Cardiac muscle cell (in vitro differentiated cells and primary cell): ENCODE measurements around the gene FILIP1. TPM values are rescaled to one million over a fixed set of nuclear protein-coding genes. Genes with fewer than 3 reads are reported as not detected.

Experiments used
- DNase-seq, 2 donors: peaks; one replicate each; pipeline versions ENCODE4 v3.0.0 to v3.0.0-alpha.2; 2010 to 2017; ENCODE audit warnings: low read depth in 1 of 2, low spot score in 1 of 2
- H3K27ac ChIP-seq: fragments of 200-600 bp; sonication (generic); 2 replicates; pipeline ENCODE4 v1.5.1; 2016
- H3K27me3 ChIP-seq: fragments of 200-600 bp; sonication (generic); 2 replicates; pipeline ENCODE4 v1.6.0; 2016; ENCODE audit warnings: control low read depth
- H3K36me3 ChIP-seq: fragments of 200-600 bp; sonication (generic); 2 replicates; pipeline ENCODE4 v1.5.1; 2016; ENCODE audit warnings: control low read depth
- H3K4me1 ChIP-seq: fragments of 200-600 bp; sonication (generic); 2 replicates; pipeline ENCODE4 v1.8.1; 2017; ENCODE audit warnings: low read depth, mild to moderate bottlenecking, mixed run types
- H3K4me3 ChIP-seq: fragments of 200-600 bp; sonication (generic); 2 replicates; pipeline ENCODE4 v1.5.1; 2016; ENCODE audit warnings: mild to moderate bottlenecking
- H3K9me3 ChIP-seq: fragments of 200-600 bp; sonication (generic); 2 replicates; pipeline ENCODE4 v1.5.1; 2017; ENCODE audit warnings: low read depth, mild to moderate bottlenecking, control low read depth
- polyA plus RNA-seq: library from polyadenylated mRNA; unstranded; fragments of >200 nt; fragmentation: Nextera tagmentation; extraction: Ambion mirVana; gene quantifications from 2 replicates; pipeline ENCODE4 v1.2.1, GENCODE V29; 2016
- total RNA-seq: library from RNA; depleted of rRNA; stranded (reverse); fragments of >200 nt; gene quantifications from 2 replicates; pipeline ENCODE4 v1.2.3, GENCODE V29; 2016
- TF ChIP-seq, protein P1 (sequence below): IDR thresholded peaks from 2 replicates; pipeline ENCODE4 v1.5.1; 2012; ENCODE audit warnings: low read depth, mild to moderate bottlenecking, low read length

Gene FILIP1
- total and polyA plus RNA-seq, 2 experiments from 2014 or later, result 64.8 to 107 TPM

DNA sequence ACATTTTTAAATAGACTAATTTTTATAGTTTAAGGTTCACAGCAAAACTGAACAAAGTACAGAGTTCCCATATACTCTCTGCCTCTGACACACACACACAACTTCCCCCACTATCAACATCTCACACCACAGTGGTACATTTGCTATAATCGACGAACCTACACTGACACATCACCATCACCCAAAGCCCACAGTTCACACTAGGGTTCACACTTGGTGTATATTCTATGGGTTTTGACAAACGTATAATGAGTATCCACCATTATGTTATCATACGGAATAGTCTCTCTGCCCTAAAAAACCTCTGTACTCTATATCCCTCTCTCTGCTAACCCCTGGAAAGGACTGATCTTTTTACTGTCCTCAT is 224.6 kb downstream of the FILIP1 start:
- no peak for DNase-seq

GRCh38 chr6:75268121-75268987 is 225.2 kb downstream of the FILIP1 start:
- no peak for DNase-seq
- Histone ChIP-seq H3K27ac (no peak overlapping the region), H3K4me3 (no peak overlapping the region), H3K36me3 (peaks cover 7% of the 10 kb centered on the region), H3K4me1 (peaks cover 12% of the 10 kb centered on the region), H3K27me3 (no peaks in the 10 kb centered on the region), H3K9me3 (no peaks in the 10 kb centered on the region)
- TF ChIP-seq, protein P1, sequence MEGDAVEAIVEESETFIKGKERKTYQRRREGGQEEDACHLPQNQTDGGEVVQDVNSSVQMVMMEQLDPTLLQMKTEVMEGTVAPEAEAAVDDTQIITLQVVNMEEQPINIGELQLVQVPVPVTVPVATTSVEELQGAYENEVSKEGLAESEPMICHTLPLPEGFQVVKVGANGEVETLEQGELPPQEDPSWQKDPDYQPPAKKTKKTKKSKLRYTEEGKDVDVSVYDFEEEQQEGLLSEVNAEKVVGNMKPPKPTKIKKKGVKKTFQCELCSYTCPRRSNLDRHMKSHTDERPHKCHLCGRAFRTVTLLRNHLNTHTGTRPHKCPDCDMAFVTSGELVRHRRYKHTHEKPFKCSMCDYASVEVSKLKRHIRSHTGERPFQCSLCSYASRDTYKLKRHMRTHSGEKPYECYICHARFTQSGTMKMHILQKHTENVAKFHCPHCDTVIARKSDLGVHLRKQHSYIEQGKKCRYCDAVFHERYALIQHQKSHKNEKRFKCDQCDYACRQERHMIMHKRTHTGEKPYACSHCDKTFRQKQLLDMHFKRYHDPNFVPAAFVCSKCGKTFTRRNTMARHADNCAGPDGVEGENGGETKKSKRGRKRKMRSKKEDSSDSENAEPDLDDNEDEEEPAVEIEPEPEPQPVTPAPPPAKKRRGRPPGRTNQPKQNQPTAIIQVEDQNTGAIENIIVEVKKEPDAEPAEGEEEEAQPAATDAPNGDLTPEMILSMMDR, result no peak

More for the DNA sequence above, 224.6 kb downstream of the FILIP1 start:
- Histone ChIP-seq H3K4me1 (peaks cover 12% of the 10 kb centered on the region), H3K36me3 (peaks cover 6% of the 10 kb centered on the region), H3K4me3 (no peak overlapping the region), H3K27ac (no peak overlapping the region), H3K9me3 (no peaks in the 10 kb centered on the region), H3K27me3 (no peaks in the 10 kb centered on the region)
- TF ChIP-seq, protein P1, result no peak

- H3K27me3 ChIP-seq, result no peaks in the 10 kb centered on the region
- peaks cover 7% of the 10 kb centered on the region for H3K36me3 ChIP-seq
- no peak overlapping the region for H3K4me3 ChIP-seq
- DNase-seq, result no peak
- H3K4me1 ChIP-seq, result peaks cover 12% of the 10 kb centered on the region
- TF ChIP-seq, protein P1, result no peak
- no peaks in the 10 kb centered on the region for H3K9me3 ChIP-seq
- no peak overlapping the region for H3K27ac ChIP-seq
These were observed 226.1 kb downstream of the FILIP1 start for GRCh38 chr6:75267461-75267860.

DNA sequence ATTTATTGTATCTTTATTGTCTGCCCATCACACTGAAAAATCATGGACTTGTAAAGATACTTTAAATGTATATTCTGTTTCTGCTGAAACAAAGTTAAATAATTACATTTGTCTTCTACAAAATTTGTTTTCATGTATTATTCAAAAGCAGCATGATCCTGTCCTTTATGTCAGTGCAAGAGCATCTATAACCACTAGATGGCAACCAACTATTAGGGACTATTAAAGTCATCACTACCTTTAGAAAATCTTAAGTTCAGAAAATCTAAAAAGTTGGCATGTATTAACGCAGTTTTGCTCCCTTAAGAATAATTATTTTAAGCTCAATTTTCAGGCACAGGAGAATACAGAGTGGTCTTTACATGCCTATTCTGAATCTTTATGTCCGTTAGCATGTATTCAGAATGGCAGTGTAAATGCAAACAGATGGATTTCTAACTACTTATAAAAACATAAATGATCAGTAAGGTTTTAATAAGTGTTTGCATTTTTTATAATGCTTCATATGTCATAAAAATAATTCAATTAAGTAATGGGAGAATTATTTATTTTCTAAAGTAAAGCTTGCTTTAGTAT is 226.8 kb downstream of the FILIP1 start:
- TF ChIP-seq, protein P1, result peak; percentile 81
- Histone ChIP-seq H3K4me1 (peaks cover 12% of the 10 kb centered on the region), H3K36me3 (peaks cover 7% of the 10 kb centered on the region), H3K4me3 (no peak overlapping the region), H3K27me3 (no peaks in the 10 kb centered on the region), H3K9me3 (no peaks in the 10 kb centered on the region), H3K27ac (no peak overlapping the region)
- peak; percentile 54 to 70 for DNase-seq

DNA sequence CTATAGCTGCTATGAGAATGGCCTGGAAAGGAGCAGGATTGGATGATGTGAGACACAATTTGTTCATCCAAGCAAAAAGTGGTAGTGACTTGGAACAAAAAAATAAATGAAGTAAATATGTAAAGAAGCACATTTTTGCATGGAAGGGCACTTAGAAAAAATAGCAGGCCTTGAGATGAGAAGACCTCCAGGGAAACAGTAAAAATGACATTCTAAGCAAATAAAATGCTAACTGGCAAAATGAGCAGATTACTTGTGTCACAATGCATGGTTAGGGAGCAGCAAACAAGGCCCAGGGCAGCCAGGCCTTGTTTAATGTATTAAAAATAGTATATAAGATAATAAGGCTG is 230.2 kb downstream of the FILIP1 start:
- Histone ChIP-seq H3K27ac (no peak overlapping the region), H3K36me3 (peaks cover 28% of the 10 kb centered on the region), H3K9me3 (no peaks in the 10 kb centered on the region), H3K4me1 (peaks cover 12% of the 10 kb centered on the region), H3K4me3 (no peak overlapping the region), H3K27me3 (no peaks in the 10 kb centered on the region)
- TF ChIP-seq, protein P1, result no peak
- no peak for DNase-seq
